HUES6 (cell line): ENCODE data around the gene A2ML1.
"Not testable (repeated sequence)": the region's sequence is repeated elsewhere in the genome, so short reads cannot be mapped to it uniquely, and the experiment has no call there.

Source experiments
- H3K27ac ChIP-seq: 2 replicates; pipeline ENCODE4 v1.7.0; 2013; ENCODE audit warnings: low read depth, mild to moderate bottlenecking, low read length, inconsistent platforms
- H3K27me3 ChIP-seq: 2 replicates; pipeline ENCODE4 v1.6.1; 2013; ENCODE audit warnings: low read length; ENCODE audit not compliant: control insufficient read depth, insufficient read depth
- H3K36me3 ChIP-seq: 2 replicates; pipeline ENCODE4 v1.6.1; 2013; ENCODE audit warnings: low read length; ENCODE audit not compliant: control insufficient read depth, insufficient read depth
- H3K4me1 ChIP-seq: 2 replicates; pipeline ENCODE4 v1.6.1; 2013; ENCODE audit warnings: low read length; ENCODE audit not compliant: control insufficient read depth, insufficient read depth
- H3K4me3 ChIP-seq: 2 replicates; pipeline ENCODE4 v1.5.1; 2013; ENCODE audit warnings: low read depth, low read length
- H3K9ac ChIP-seq: one replicate; pipeline ENCODE4 v1.6.1; 2013; ENCODE audit warnings: mild to moderate bottlenecking, low read length
- H3K9me3 ChIP-seq: 2 replicates; pipeline ENCODE4 v1.6.1; 2013; ENCODE audit warnings: low read depth, low read length; ENCODE audit not compliant: control insufficient read depth, insufficient read depth

Gene A2ML1

DNA sequence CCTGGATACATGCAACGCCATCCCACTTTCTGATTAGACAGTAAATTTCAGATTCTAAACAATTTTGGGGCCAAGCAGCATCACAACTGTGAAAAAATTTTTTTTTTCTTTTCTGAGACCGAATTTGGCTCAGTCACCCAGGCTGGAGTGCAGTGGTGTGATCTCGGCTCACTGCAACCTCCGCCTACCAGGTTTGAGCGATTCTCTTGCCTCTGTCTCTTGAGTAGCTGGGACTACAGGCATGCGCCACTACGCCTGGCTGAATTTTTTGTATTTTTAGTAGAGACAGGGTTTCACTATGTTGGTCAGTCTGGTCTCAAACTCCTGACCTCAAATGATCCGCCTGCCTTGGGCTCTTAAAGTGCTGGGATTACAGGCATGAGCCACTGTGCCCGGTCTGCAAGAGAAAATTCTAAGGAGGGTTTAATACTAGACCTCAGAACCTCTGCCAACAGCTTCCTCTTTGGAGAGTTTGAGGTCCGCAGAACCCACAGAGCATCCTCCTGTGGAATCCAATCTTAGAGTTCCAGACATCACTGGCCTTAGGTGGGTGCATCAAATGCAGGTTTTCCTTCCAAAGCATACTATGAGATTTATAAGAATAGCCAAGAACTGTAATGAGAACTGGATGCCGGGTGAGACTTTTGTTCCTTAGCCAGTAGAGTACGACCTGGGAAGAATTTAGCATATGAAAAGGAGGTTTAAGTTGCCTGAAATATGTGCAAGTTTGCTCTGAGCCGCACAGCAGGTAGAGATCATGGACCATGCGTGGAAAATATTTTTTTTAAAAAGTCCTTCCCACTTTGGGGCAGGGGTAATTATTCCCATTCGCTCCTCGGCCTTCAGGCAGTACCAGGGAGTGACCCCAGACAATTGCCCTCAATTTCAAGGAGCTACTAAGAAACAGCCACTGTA lies 84.1 kb downstream of the A2ML1 start:
- peak overlapping the region; percentile 64 for H3K9ac ChIP-seq
- 0 out of 2 replicates have a peak, but pooled peaks cover 3% of the 10 kb centered on the region for H3K9me3 ChIP-seq
- peak overlapping the region; percentile 18; the same call in 1 of the 2 replicates for H3K4me3 ChIP-seq
- no peaks in the 10 kb centered on the region for H3K27me3 ChIP-seq
- no peaks in the 10 kb centered on the region for H3K36me3 ChIP-seq
- H3K27ac ChIP-seq = peak overlapping the region; percentile 92
- H3K4me1 ChIP-seq = peaks cover 55% of the 10 kb centered on the region

DNA sequence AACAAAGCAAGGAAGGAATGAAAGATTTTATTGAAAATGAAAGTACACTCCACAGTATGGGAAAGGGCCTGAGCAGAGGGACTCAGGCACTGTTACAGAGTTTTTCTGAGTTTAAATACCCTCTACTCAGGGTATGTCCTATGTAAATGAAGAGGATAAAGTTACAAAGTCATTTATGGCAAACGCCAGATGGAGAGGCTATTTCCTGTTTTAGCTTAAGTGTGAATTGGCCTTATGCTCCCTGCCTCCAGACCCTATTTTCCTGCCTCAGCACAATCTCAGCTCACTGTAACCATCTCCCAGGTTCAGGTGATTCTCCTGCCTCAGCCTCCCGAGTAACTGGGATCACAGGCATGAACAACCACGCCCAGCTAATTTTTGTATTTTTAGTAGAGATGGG lies 85.1 kb downstream of the A2ML1 start:
- H3K4me3 ChIP-seq = 0 out of 2 replicates have a peak overlapping the region, but pooled peaks have one; percentile 18
- H3K27me3 ChIP-seq = no peaks in the 10 kb centered on the region
- H3K4me1 ChIP-seq = peaks cover 65% of the 10 kb centered on the region
- H3K27ac ChIP-seq = peak overlapping the region; percentile 92
- H3K9me3 ChIP-seq = no peaks in the 10 kb centered on the region
- no peaks in the 10 kb centered on the region for H3K36me3 ChIP-seq
- H3K9ac ChIP-seq = peak overlapping the region; percentile 64

DNA sequence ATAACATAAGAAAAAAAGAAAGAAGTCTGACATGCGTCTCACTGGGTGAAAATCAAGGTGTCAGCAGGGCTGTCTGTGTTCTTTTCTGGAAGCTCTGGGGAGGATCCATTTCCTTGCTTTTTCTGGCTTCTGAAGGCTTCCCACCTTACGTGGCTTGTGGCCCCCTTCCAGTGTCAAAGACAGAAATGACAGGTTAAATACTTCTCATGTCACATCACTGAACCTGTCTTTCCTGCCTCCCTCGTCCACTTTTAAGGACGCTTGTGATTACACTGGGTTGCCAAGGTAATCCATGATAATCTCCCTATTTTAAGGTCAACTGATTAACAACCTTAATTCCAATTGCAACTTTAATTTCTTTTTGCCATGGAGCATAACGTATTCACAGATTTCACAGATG lies 87.3 kb downstream of the A2ML1 start:
- peaks cover 73% of the 10 kb centered on the region for H3K4me1 ChIP-seq
- peak overlapping the region; percentile 95 for H3K27ac ChIP-seq
- no peaks in the 10 kb centered on the region for H3K36me3 ChIP-seq
- no peaks in the 10 kb centered on the region for H3K9me3 ChIP-seq
- H3K27me3 ChIP-seq = no peaks in the 10 kb centered on the region
- H3K9ac ChIP-seq = peak overlapping the region; percentile 37
- no peak overlapping the region for H3K4me3 ChIP-seq

DNA sequence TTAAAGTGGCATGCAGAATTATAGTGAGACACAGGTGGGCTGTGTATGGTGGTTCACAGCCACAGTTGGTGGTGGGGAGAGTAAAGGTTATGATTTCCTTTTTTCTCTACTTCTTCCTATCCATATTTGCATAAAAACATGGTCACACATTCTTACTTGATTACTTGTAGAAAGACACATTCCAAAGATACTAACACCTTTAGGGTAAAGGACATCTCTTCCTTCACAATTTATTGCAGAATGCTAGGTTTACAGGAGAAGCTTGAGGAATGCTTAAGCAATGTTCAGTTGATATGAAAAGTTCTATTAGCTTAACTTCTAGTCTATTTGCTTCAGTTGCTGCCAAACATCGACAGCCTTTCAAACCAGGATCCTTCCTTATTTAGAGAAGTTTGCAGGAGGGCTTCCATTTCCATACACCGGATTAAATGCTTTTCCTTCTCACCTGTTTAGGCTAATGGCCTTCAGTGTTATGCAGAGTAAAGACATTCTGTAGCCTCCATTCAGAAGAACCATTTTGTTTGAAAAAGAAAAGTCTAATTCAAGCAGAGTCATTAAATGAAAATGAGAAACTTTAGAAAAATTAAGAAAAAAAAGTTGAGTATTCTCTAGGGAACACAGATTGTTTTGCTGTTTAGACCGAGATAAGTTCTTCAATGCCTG lies 89.3 kb downstream of the A2ML1 start:
- Histone ChIP-seq H3K9ac (peak overlapping the region; percentile 98), H3K4me3 (peak overlapping the region; percentile 94), H3K4me1 (peaks cover 54% of the 10 kb centered on the region)

DNA sequence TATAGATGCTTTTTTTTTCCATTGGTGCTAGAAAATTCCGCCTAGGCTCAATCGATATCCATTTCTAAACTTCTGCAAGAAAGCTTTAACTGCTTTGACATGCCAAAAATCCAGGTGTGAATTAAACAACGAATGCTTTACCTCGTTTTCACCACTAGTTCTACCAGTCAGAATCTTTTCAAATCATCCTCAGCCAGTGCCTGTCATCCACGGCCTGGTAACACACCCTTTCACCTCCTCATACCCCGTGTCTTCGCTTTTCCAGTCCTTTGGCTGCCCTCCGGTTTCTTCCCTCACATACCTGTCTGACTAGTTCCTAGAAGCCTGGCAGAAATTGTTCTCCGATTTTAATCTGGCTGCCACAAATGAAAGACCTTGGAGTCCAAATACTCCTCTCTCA lies 90.5 kb downstream of the A2ML1 start:
- Histone ChIP-seq H3K4me3 (peak overlapping the region; percentile 94), H3K9me3 (no peaks in the 10 kb centered on the region), H3K36me3 (peaks cover 18% of the 10 kb centered on the region), H3K9ac (peak overlapping the region; percentile 98), H3K27me3 (no peaks in the 10 kb centered on the region), H3K27ac (peak overlapping the region; percentile 95), H3K4me1 (peaks cover 48% of the 10 kb centered on the region)

More for the DNA sequence above, 89.3 kb downstream of the A2ML1 start:
- H3K27ac ChIP-seq = peak overlapping the region; percentile 95
- H3K9me3 ChIP-seq = no peaks in the 10 kb centered on the region
- H3K27me3 ChIP-seq = no peaks in the 10 kb centered on the region
- peaks cover 6% of the 10 kb centered on the region; the same call in 1 of the 2 replicates for H3K36me3 ChIP-seq

DNA sequence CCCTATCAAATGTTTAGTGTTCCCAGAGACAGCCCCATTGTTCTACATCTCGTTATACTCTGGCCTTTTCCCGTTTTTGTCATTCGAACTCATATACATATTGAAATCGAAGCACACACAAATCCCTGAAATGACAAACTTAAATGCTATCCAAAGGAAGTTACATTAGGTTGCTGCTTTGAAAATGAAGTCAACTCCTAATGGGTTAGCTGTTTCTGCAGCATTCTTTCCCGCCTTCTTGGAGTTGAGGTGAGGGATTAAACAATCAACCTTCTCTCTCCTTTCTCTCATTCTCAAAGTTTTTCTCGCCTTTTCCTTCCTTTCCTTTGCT lies 91.2 kb downstream of the A2ML1 start:
- peak overlapping the region; percentile 95 for H3K27ac ChIP-seq
- H3K9ac ChIP-seq = peak overlapping the region; percentile 98
- no peaks in the 10 kb centered on the region for H3K27me3 ChIP-seq
- peaks cover 47% of the 10 kb centered on the region for H3K4me1 ChIP-seq
- H3K36me3 ChIP-seq = peaks cover 26% of the 10 kb centered on the region
- peak overlapping the region; percentile 94 for H3K4me3 ChIP-seq
- H3K9me3 ChIP-seq = no peaks in the 10 kb centered on the region

DNA sequence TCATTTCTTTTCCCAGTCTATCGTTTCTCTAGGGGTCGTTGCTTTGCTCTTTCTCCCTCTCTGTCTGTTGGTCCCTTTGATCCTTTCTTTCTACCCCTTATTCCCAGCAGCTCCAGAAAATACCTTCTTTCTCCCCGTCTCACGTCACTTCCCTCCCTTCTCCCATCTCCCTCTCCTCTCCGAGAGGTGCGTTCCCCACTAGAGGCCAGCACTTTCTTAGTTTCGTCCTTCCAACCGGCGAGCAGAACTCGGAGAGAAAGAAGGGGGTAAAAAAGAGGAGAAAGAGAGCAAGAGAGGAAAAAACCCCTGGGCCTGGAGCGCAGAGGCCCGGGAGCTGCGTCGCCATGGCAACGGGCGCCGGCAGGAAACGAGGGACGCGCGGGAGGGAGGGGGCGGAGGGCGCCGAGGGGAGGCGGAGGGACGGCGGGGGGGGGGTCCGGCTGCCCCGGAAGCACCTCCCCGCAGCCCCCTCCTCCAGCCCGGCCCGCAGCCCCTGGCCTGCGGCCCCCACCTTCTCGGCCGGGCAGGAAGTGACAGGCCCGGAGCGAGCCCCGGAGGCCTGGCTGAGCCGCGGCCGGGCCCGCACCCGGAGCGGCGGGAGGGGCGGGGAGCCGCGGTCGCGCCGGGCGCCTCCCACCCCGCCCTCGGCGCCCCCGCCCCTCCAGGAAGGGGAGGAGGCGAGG lies 91.8 kb downstream of the A2ML1 start, which contains the start of gene PHC1:
Gene PHC1, plus strand, starts transcription at position 477 of the 683 bp plus-strand sequence. CDS start 3,169 bp downstream, outside the sequence.
- Histone ChIP-seq H3K4me1 (peaks cover 45% of the 10 kb centered on the region), H3K4me3 (peak within 1 kb of the TSS; percentile 98), H3K36me3 (peaks cover 29% of the 10 kb centered on the region), H3K27ac (peak within 1 kb of the TSS; percentile 95), H3K9ac (peak within 1 kb of the TSS; percentile 98)
- H3K9me3 ChIP-seq, H3K27me3 ChIP-seq: not testable (repeated sequence)

DNA sequence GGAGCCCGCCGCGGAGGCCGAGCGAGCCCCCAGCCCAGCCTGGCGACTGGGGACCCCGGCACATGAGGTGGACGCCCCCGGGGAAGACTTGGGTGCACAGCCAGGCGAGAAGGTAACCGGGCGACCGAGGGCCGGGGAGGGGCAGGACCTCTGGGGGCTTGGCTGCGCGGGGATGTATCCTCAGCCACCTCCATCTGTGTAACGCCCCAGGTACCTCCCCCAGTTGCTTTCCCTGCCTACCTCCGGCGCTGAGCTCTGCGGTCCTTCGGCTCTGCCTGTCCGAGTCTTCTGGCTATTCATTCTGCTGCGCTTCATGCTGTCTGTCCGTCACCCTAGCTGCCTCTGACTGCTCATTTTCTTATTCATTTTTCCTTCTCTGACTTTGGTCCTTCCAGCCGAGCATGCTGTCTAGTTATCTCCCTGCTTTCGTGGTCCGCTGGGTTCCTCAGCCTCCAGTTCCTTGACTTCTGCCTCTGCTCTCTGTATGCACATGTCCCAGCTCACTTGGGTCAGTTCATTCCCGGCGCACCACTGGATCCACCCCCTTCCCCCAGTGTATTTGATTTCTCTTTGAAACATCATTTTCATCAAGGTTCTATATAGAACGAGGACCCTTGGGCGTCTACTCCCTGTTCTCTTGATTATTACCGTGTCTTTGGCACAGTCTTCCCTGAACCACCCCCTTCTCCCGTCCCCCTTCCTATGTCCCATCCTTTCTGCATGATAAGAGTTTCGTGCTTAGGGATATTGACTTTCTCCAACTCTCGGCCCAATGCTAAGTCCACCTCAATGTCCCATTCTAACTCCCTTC lies 92.5 kb downstream of the A2ML1 start:
- Histone ChIP-seq H3K9me3 (no peaks in the 10 kb centered on the region), H3K9ac (peak overlapping the region; percentile 94), H3K4me3 (peak overlapping the region; percentile 98), H3K4me1 (peaks cover 42% of the 10 kb centered on the region), H3K36me3 (peaks cover 37% of the 10 kb centered on the region), H3K27me3 (no peaks in the 10 kb centered on the region), H3K27ac (peak overlapping the region; percentile 38)

DNA sequence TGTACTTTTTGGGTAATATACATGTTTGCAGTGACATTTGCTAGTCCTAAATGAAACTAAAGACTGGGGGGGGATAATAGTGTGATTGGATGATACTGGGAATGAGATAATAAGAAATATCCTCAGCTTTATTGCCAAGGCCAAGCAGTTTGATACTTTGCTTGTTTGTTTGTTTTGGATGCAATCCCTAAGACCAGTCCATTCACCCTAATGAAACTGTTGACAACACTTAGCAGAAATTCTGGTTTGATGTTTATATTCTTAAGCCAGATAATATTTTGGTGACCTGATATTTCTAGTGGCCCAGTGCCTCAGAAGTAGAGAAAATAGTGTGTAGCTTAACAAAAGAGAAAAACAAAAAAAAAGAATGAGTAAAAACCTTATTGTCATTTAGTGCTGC lies 93.7 kb downstream of the A2ML1 start:
- peak overlapping the region; percentile 98 for H3K4me3 ChIP-seq
- H3K27me3 ChIP-seq = no peaks in the 10 kb centered on the region
- no peaks in the 10 kb centered on the region for H3K9me3 ChIP-seq
- H3K36me3 ChIP-seq = peaks cover 49% of the 10 kb centered on the region
- H3K9ac ChIP-seq = peak overlapping the region; percentile 94
- peak overlapping the region; percentile 38 for H3K27ac ChIP-seq
- H3K4me1 ChIP-seq = peaks cover 29% of the 10 kb centered on the region

DNA sequence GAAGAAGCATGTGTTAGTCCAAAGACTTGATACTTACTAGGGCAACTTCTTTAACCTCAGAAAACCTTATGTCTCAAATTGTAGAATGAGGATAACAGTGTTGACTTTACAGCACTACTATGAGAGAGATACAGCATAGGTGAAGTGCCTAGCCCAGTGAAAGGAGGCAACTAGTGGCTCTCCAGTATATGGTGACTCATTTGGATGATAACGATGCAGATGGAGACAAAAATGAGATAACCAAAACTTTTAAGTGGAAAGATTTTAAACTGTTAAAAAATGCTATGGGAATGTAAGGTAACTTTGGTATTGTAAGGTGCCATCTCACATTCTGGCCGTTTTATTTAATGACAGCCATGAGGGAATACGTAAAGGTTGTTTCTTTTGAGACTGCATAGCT lies 94.6 kb downstream of the A2ML1 start:
- H3K4me1 ChIP-seq = peaks cover 21% of the 10 kb centered on the region
- H3K4me3 ChIP-seq = peak overlapping the region; percentile 98
- H3K9ac ChIP-seq = peak overlapping the region; percentile 94
- peaks cover 58% of the 10 kb centered on the region for H3K36me3 ChIP-seq
- H3K27me3 ChIP-seq = no peaks in the 10 kb centered on the region
- no peaks in the 10 kb centered on the region for H3K9me3 ChIP-seq
- no peak overlapping the region for H3K27ac ChIP-seq
